GM19023 (cell line): ENCODE data around the gene LNX1.
A peak's percentile ranks its signal among the peaks of the same experiment; 100 is the strongest.

Experiments
- ATAC-seq: cut with Tn5 transposase; IDR thresholded peaks from one replicate; pipeline ENCODE4 v1.9.1; 2021; ENCODE audit warnings: mild to moderate bottlenecking, moderate library complexity; ENCODE audit not compliant: unreplicated experiment

Gene LNX1

DNA sequence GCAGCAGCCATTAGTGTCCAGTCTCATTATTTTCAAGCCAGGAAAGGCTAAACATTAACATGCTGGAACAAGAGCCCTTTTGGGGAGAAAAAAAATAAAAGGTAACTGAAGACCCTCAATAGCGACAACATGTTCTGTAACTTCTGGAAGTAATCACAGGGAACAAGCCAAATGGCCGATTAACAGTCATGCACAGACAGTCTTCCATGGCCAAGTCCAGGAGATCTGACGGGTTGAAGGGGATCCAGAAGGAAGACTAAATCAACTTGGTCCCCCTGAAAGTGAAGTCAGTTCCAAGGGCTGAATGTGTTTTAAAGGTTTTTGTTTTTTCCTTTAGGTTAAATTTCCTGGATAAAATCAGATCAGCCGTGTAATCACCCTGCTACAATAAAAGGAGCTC, 52.5 kb downstream of the LNX1 start:
- ATAC-seq: no peak

DNA sequence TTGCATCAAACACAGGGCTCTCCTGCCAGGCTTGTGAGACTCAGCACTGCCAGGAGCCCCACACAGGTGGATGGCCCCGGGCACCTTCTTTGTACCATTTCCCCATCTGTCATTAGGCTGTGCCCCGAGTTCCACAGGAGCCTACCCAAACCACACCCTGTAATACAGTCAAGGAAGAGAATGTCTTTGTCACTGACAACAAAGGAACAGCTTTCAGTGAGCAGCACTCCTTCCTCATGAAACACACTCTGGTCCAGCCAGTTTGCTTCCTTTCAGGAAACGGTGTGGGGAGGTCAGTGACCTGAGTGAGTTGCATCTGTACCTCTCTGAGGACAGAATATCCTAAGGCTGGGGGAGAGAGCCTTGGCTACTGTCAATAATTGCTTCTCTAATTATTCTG, 53.7 kb downstream of the LNX1 start:
- no peak for ATAC-seq

DNA sequence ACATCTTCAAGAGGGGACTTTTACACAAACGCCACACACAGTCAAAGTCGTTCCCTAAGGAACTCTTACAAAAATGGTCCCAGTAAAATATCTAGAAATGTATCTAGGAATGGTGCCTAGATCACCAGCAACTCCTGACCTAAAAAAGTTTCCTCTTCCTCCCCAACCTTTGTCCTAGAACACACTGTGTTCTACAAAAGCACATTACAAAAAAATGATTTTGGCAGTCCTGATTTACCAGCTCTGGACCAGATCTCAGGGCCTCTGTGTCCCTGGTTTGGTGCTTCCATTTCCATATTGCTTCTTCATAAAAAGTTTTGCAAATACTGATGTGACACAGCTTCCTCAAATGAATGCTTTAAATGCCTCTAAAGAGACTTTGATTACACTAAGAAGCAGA, 55.0 kb downstream of the LNX1 start:
- no peak for ATAC-seq

GRCh38 chr4:53535567-53535966, 55.7 kb downstream of the LNX1 start:
- ATAC-seq: no peak

GRCh38 chr4:53534684-53535083, 56.6 kb downstream of the LNX1 start:
- ATAC-seq: no peak

GRCh38 chr4:53532521-53532920, 58.8 kb downstream of the LNX1 start:
- no peak for ATAC-seq

DNA sequence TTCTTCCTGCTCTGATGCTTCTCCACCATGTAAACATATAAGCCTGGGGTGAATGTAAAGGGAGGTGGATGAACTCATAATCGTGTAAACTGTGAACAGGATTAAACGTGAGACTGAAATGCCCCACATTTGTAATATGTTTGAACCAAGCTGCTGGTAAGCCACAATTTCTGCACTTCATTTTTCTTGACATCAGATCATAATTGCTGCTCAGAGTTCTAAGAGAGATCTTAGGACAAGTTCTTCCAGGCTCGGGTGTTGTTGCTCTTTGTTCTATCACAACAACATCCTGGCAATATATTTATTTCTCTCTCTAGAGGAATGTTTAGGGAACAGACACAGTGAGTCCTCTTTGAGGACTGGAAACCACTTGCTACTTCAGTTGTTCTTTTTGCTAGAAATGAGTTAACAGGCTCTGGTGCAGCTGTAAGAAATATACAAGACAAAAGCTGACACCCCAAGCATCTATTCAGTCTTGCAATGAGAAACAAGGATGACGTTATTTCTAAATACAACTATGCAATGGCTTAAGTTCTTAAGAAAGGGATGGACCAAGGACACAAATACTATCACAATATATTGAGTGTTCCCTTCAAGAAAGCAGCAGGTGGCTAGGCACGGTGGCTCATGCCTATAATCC, 59.6 kb downstream of the LNX1 start:
- ATAC-seq: no peak

DNA sequence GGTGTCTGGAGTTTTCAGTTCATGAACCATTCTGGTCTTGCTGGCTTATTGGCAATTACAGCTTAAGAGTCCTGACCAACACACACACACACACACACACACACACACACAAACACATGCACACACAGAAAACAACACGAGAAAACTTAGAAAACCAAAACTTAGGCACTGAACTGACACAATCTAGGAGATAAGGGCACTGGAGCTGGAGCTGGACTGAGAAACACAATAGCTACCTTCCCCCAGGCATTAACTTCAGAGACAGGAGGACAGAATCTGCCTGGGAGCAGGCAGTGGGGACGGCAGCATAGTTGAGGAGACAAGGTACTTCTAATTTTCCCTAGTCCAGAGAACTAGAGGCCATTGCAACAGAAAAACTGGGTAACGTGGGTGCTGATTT, 62.3 kb downstream of the LNX1 start:
- no peak for ATAC-seq

GRCh38 chr4:53527930-53528329, 63.4 kb downstream of the LNX1 start:
- ATAC-seq: no peak

DNA sequence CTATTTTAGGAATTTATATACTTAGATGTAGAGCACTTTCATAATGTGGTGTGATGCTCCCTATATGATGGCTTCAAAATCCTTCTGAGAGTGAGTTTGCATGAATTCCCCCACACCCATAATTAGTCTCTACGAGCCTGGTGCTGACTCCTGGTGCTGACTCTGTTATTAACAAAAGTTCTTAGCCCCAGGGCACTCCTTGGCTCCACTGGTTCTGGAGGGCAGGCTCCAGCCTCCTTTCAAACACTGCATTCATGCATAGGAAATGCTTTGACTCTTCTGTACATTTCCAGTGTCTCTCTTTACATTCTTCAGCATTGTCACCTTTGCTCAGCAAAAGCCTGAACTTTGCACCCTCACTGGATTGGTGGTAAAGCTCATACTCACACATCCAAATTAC, 64.0 kb downstream of the LNX1 start:
- no peak for ATAC-seq

DNA sequence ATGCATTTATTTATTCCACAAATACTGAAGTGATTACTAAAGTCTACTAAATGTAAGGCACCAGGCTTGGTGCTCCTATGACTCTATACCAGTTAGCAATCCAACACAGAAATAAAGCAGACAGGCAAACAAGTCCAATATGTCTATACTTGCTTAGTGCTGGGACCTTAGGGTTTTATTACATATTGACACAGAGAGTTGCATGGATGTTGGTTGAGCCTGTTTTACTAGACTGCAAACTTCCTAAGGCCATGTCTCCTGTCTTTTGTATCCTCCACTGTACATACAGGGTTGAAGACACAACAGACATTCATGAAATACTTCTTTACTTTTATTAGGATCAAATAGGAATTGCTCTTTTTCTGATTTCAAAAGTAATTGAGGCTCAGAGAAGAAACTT, 69.0 kb downstream of the LNX1 start:
- no peak for ATAC-seq

DNA sequence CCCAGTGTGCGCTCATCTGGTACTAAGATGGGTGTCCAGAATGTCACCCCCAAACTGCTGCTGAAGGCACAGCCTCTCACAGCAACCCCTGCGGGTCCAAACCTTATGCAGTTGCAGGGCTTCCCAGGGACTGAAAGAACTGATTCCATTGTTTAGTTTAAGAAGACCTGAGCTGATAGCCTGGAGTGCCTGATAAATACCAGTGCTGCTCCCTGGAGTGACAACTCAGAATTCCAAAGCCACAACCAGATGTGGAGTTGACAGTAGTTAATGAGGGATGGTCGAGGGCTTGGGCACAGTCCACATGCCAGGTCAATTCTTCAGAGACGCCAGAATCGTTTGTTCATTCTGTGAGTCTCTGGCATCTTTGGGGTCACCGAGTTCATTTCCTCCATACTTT, 71.2 kb downstream of the LNX1 start:
- no peak for ATAC-seq

DNA sequence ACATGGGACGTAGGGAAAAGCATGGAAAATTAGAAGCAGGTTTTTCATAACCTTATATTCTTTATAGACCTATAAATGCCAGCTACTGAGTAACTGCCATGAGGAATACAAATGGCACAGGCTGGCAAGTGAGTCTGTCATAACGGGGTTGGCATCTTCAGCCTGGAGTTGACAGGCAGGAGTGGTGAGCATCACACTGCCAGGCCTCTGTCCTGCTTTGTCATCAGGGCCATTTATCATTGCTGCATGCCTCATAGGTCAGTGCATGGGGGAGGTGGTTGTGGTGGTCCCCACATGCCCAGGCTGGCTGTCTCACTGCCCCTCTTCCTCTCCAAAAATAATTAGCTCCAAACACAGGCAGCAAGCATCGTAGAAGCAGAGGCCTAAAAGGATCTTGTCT, 72.5 kb downstream of the LNX1 start:
- no peak for ATAC-seq

GRCh38 chr4:53515076-53515475, 76.2 kb downstream of the LNX1 start:
- ATAC-seq: no peak

DNA sequence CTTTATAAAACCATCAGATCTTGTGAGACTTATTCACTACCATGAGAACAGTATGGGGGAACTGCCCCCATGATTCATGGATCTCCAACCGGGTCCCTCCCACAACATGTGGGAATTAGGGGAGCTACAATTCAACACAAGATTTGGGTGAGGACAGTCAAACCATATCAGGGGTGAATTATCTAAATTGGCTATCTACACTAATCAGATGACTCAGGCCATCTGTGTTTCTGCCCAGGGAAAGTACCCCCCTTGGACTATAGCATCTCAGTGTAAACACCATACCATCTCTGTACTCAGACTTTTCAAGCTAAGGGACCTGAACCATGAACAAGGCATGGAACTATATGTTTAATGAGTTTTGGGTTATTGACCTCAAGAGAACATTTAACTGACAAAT, 76.8 kb downstream of the LNX1 start:
- ATAC-seq: no peak

DNA sequence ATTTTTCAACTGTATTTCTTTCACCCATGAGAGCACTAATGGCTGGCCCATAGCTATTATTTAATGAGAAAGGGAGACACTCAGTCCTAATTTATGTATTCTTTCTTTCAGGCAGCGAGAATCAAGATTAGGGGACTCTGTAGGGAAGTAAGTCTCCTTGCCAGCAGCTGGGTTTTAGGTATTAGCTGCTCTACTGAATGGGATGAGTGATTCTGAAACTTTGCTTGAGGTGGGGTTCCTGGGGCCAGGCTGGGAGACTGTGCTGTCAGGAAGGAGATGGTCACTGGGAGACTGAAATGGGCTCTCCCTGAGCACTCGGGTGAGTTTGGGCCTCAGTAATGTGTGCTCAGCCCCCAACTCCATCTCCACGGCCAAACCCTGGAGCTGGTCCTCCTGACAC, 78.7 kb downstream of the LNX1 start:
- ATAC-seq: peak; percentile 50

- ATAC-seq: no peak
These were observed 80.3 kb downstream of the LNX1 start for GRCh38 chr4:53511014-53511413.

- ATAC-seq: no peak
These were observed 81.0 kb downstream of the LNX1 start for GRCh38 chr4:53510321-53510720.

DNA sequence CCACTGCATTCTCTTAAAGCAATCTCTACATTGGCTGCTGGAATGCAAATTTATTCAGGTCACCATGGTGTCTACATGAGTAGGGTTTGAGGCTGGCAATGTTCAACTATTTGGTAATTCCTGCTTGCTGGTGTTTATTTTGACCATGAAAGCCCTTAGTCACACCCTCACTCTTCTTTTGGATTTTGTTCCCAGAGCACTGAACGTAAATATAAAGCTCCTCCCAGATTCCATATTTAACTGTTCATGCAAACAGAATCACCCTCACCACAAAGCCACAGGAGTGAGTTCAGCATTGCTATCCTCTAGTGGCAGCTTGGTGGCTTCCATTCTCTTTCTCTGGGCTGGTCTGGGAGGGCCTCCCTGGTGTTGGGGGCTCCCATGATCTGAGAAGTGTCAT, 82.8 kb downstream of the LNX1 start:
- no peak for ATAC-seq

- ATAC-seq: no peak
These were observed 83.5 kb downstream of the LNX1 start for GRCh38 chr4:53507671-53508286.

GRCh38 chr4:53507058-53507457, 84.2 kb downstream of the LNX1 start:
- ATAC-seq: no peak

DNA sequence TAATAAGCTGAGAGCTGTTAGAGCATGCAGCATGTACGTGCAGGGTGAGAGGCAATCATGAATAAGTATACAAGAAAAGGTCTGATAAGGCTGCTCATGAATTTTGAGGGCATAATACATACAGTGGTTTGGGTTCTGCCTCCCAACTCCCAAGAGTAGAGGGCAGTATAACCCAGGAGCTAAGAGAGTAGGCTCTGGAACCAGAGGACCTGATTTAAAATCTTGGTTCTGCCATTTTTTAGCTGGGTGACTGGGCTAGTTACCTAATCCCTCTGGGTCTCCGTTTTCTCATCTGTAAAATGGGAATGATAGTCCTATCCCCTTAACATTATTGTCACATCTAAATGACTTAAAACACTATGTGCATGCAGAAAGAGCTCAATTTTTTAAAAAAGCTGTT, 85.3 kb downstream of the LNX1 start:
- no peak for ATAC-seq

DNA sequence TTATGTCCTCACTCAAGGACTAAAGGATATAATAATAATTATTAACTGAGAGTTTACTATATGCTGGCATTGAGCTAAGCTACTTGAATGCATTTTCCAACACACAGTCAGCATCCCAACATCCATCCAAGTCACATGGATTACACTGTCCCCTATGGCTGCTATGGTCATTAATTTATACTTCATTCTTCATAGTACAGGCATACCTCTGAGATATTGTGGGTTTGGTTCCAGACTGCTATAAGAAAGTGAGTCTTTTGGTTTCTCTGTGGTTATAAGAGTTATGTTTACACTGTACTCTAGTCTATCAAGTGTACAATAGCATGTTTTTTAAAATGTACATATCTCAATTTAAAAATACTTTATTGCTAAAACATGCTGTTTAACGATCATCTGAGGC, 89.2 kb downstream of the LNX1 start:
- no peak for ATAC-seq
